Prostate gland (tissue), 2 donors: ENCODE measurements around the gene CYRIA. TPM values are rescaled to one million over a fixed set of nuclear protein-coding genes. Genes with fewer than 3 reads are reported as not detected.

Experiments
- DNase-seq: peaks from one replicate; pipeline ENCODE4 v3.0.0-alpha.2; 2019; ENCODE audit warnings: low spot score
- H3K27ac ChIP-seq, 2 donors: fragments of 200-600 bp; sonication (generic); 2 replicates each; pipeline ENCODE4 v1.5.1; 2017 to 2019
- H3K27me3 ChIP-seq: fragments of 200-600 bp; sonication (generic); replicated peaks from 2 replicates; pipeline ENCODE4 v1.5.1; 2019; ENCODE audit not compliant: insufficient read depth
- H3K36me3 ChIP-seq, 2 donors: fragments of 200-600 bp; sonication (generic); 1 replicate in 1 of 2; 2 replicates in 1 of 2; pipeline versions ENCODE4 v1.5.1 to v1.8.1; 2017 to 2019
- H3K4me1 ChIP-seq: fragments of 200-600 bp; sonication (generic); replicated peaks from 2 replicates; pipeline ENCODE4 v1.5.1; 2019
- H3K4me3 ChIP-seq, 2 donors: fragments of 200-600 bp; sonication (generic); 2 replicates each; pipeline ENCODE4 v1.5.1; 2017 to 2019
- H3K9me3 ChIP-seq: fragments of 200-600 bp; sonication (generic); 2 replicates; pipeline ENCODE4 v1.5.1; 2017
- POLR2A ChIP-seq: fragments of 450-650 bp; IDR thresholded peaks from one replicate; pipeline ENCODE4 v1.6.1; 2016; ENCODE audit warnings: antibody characterized with exemption, mild to moderate bottlenecking
- POLR2AphosphoS5 ChIP-seq: sonication (generic); formaldehyde crosslinking; IDR thresholded peaks from one replicate; pipeline ENCODE4 v1.6.1; 2017; ENCODE audit warnings: antibody characterized with exemption
- WGBS: methylation state at CpG from one replicate; pipeline ENCODE4 v1.1.5; 2018; 5-methylcytosine and 5-hydroxymethylcytosine counted together
- intact Hi-C: fragments of 100-400 bp; cut with DNase I; formaldehyde crosslinking; loops from one replicate; pipeline ENCODE4 v1.14.2; 2022
- total RNA-seq, 2 donors: library from RNA; depleted of rRNA; stranded (reverse); fragments of >200 nt; gene quantifications; one replicate each; pipeline ENCODE4 v1.1.0, GENCODE V29; 2016
- TF ChIP-seq, protein P1 (sequence below), 4 experiments: fragments of 200-600 bp in 2 of 4; fragments of 450-650 bp in 2 of 4; sonication (generic) in 2 of 4; IDR thresholded peaks; 1 replicate in 3 of 4; 2 replicates in 1 of 4; pipeline ENCODE4 v1.5.1; 2016 to 2019; ENCODE audit warnings: antibody characterized with exemption in 4 of 4, mild to moderate bottlenecking in 2 of 4, moderate library complexity in 2 of 4

CYRIA gene
- total RNA-seq, 2 donors from 2014 or later = 6.5 to 10.3 TPM

GRCh38 chr2:16661526-16661925, 4.1 kb downstream of the CYRIA start:
- Histone ChIP-seq H3K27ac (peak overlapping the region; percentile 13 to 33), H3K36me3 (no peaks in the 10 kb centered on the region), H3K4me1 (peaks cover 20% of the 10 kb centered on the region), H3K4me3 (no peak overlapping the region), H3K9me3 (no peaks in the 10 kb centered on the region), H3K27me3 (no peaks in the 10 kb centered on the region)
- intact Hi-C loops = loop anchor here (10.0 kb wide), 1 partner anchor 1093 kb away; the partner anchor contains the start of genes GEN1 and SMC6
- DNase-seq = peak; percentile 89
- 13% methylated on average over 4 of the region's 4 CpGs for WGBS
- TF ChIP-seq, protein P1, sequence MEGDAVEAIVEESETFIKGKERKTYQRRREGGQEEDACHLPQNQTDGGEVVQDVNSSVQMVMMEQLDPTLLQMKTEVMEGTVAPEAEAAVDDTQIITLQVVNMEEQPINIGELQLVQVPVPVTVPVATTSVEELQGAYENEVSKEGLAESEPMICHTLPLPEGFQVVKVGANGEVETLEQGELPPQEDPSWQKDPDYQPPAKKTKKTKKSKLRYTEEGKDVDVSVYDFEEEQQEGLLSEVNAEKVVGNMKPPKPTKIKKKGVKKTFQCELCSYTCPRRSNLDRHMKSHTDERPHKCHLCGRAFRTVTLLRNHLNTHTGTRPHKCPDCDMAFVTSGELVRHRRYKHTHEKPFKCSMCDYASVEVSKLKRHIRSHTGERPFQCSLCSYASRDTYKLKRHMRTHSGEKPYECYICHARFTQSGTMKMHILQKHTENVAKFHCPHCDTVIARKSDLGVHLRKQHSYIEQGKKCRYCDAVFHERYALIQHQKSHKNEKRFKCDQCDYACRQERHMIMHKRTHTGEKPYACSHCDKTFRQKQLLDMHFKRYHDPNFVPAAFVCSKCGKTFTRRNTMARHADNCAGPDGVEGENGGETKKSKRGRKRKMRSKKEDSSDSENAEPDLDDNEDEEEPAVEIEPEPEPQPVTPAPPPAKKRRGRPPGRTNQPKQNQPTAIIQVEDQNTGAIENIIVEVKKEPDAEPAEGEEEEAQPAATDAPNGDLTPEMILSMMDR (IDR thresholded peaks at IDR 0.05) = no peak
- TF ChIP-seq POLR2AphosphoS5 = peak; percentile 93
- TF ChIP-seq POLR2A = no peak

DNA sequence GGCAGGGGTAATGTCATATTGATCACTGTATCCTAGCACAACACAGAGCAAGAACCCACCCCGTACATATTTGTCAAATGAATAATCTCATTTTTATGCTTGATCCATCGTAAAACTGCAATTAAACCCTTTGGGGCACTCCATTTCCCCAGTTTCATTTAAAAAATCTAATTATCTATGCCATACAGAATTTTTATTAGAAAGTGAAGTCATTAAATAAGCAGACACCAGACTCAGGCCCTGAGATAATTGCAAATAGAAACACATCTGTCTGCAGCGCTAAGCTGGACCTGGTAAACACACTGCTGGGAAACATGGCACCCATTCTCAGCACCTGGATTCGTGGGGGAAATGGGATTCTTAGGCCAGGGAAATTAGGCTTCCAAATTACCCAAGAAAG, 5.1 kb downstream of the CYRIA start:
- H3K36me3 ChIP-seq = no peaks in the 10 kb centered on the region
- H3K4me3 ChIP-seq = no peak overlapping the region
- no peak overlapping the region for H3K27ac ChIP-seq
- WGBS = 59% methylated on average over 4 of the region's 4 CpGs
- intact Hi-C loops = loop anchor here (10.0 kb wide), 1 partner anchor 1094 kb away; the partner anchor contains the start of genes GEN1 and SMC6
- DNase-seq = no peak
- H3K4me1 ChIP-seq = peaks cover 20% of the 10 kb centered on the region
- no peaks in the 10 kb centered on the region for H3K9me3 ChIP-seq
- no peaks in the 10 kb centered on the region for H3K27me3 ChIP-seq
- TF ChIP-seq POLR2AphosphoS5 (no peak), POLR2A (no peak)
- TF ChIP-seq, protein P1 (IDR thresholded peaks at IDR 0.05) = no peak

GRCh38 chr2:16660114-16660513, 5.5 kb downstream of the CYRIA start:
- TF ChIP-seq POLR2AphosphoS5 = no peak
- H3K4me3 ChIP-seq = no peak overlapping the region
- intact Hi-C loops = loop anchor here (10.0 kb wide), 1 partner anchor 1095 kb away; the partner anchor contains the start of genes GEN1 and SMC6
- whole genome bisulfite sequencing = 41% methylated on average over 5 of the region's 5 CpGs
- no peak for DNase-seq
- peaks cover 20% of the 10 kb centered on the region for H3K4me1 ChIP-seq
- no peaks in the 10 kb centered on the region for H3K27me3 ChIP-seq
- no peaks in the 10 kb centered on the region for H3K9me3 ChIP-seq
- H3K27ac ChIP-seq = no peak overlapping the region
- H3K36me3 ChIP-seq = no peaks in the 10 kb centered on the region

GRCh38 chr2:16658076-16658739, 7.4 kb downstream of the CYRIA start:
- no peaks in the 10 kb centered on the region for H3K36me3 ChIP-seq
- H3K9me3 ChIP-seq = no peaks in the 10 kb centered on the region
- 51% methylated on average over 3 of the region's 3 CpGs for WGBS
- no peak overlapping the region for H3K27ac ChIP-seq
- H3K4me1 ChIP-seq = peaks cover 20% of the 10 kb centered on the region
- TF ChIP-seq POLR2A = no peak
- no peak for TF ChIP-seq POLR2AphosphoS5
- TF ChIP-seq, protein P1 (IDR thresholded peaks at IDR 0.05) = no peak
- no peaks in the 10 kb centered on the region for H3K27me3 ChIP-seq
- intact Hi-C loops = no loop called here
- no peak for DNase-seq
- H3K4me3 ChIP-seq = no peak overlapping the region

DNA sequence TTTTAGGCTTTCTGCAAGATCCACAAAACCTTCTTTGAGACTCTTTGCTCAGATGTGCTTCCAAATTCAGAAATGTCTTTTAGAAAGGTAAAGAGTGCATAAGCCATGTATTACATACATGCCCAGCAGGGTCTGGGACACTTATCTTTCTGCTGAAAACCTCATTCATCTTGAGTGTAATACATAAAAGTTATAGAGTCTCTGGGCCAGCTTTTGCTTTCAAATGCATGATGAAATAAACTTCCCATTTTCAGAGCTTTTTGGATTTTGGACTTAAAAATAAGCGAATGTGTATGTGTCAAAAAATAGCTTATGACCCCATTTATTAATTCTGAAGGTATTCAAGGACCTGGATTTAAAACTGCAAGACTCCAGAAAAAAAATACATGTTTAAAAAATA, 8.0 kb downstream of the CYRIA start:
- no peak for TF ChIP-seq POLR2A
- TF ChIP-seq, protein P1 (IDR thresholded peaks at IDR 0.05) = no peak
- no peak for TF ChIP-seq POLR2AphosphoS5
- H3K27ac ChIP-seq = no peak overlapping the region
- intact Hi-C loops = no loop called here
- H3K4me1 ChIP-seq = peaks cover 20% of the 10 kb centered on the region
- WGBS = 83% methylated on average over 1 of the region's 1 CpG
- no peaks in the 10 kb centered on the region for H3K27me3 ChIP-seq
- H3K4me3 ChIP-seq = no peak overlapping the region
- no peaks in the 10 kb centered on the region for H3K36me3 ChIP-seq
- DNase-seq = no peak
- no peaks in the 10 kb centered on the region for H3K9me3 ChIP-seq
